HuH-7 (cell line): ENCODE measurements around the gene TYK2.

Experiments used
- DNase-seq: peaks from one replicate; pipeline ENCODE4 v3.0.0; 2011; ENCODE audit warnings: low spot score

The TYK2 gene

DNA sequence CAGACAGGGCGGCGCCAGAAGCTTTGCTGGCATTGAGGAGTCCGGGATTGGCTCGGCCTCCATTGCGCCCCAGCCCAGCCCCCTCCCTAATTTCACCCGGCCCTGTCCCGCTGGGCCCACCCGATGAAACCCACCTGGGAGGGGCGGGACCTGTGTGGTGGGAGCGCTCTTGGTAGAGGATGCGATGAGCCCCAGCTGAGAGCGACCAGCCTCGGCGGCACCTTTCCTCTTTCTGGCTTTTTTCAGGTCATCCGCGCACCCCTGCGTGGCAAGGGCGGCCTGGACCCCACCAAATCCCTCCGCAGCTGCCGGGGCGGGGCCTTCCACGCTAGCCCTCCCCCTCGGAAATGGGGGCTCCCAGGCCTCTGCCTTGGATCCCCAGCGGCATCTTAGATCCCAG, 70.9 kb downstream of the TYK2 start, which contains the start of gene ZGLP1:
Gene ZGLP1, minus strand, starts transcription at position 393 of the 400 bp plus-strand sequence.
- no peak for DNase-seq

DNA sequence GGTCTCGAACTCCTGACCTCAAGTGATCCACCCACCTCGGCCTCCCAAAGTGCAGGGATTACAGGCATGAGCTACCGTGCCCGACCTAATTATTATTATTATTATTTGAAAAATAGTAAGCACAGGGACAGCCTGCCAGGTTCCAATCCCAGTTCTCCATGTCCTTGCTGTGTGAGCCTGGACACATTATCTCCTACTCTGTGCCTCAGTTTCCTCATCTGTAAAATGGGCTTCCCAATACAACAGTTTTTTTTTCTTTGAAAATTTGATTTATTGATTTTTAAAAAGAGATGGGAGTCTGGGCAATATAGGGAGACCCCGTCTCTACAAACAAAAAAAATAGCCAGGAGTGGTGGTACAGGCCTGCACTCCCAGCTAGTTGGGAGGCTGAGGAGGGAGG, 74.0 kb downstream of the TYK2 start:
- no peak for DNase-seq

DNA sequence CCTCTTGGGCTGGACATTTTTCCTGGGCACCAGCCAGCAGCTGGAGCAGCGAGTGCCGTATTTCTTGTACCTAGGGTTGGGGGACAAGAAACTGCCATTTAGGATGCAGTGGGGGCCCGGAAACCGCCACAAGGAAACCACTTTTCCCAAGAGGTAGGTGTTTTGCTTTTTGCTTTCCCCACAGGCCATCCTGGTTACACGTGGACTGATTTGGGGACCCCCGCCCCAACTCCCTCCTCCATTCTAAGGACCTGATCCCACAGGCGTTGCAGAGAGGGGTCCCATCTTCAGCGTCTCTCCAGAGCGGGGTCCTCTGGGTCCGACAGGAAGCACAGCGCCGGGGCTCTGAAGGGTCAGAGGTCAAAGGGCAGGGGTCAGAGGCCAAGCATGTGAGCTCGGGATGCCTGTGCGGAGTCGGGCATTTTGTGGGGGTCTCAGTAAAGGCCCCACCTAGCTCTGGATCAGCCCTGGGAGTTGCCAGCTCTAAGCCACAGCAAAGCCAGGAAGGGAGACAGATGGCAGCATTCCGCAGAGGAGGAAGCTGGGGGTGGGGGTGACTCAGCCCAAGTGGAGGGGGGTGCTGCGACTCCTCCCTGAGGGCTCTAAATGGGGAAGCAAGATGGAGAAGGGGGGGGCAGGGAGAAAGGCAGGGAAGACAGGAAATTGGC, 75.1 kb downstream of the TYK2 start:
- no peak for DNase-seq
